Neutrophil (primary cell): Measurements from ENCODE around the gene ADA.

ENCODE experiments used
- H3K27ac ChIP-seq: fragments of 200-600 bp; sonication (generic); 2 replicates; pipeline ENCODE4 v1.5.1; 2016; ENCODE audit warnings: mild to moderate bottlenecking, moderate library complexity
- H3K27me3 ChIP-seq: fragments of 200-600 bp; sonication (generic); 2 replicates; pipeline ENCODE4 v1.6.0; 2016; ENCODE audit warnings: mild to moderate bottlenecking
- H3K36me3 ChIP-seq: fragments of 200-600 bp; sonication (generic); 2 replicates; pipeline ENCODE4 v1.5.1; 2017
- H3K4me1 ChIP-seq, 2 experiments: fragments of 200-600 bp in 1 of 2; sonication (generic) in 1 of 2; 1 replicate in 1 of 2; 2 replicates in 1 of 2; pipeline versions ENCODE4 v1.5.1 to v1.6.1; 2013 to 2016; ENCODE audit warnings: low read depth in 1 of 2, low read length in 1 of 2, mild to moderate bottlenecking in 1 of 2, moderate library complexity in 1 of 2; ENCODE audit not compliant: control insufficient read depth in 1 of 2, insufficient read depth in 1 of 2
- H3K4me3 ChIP-seq, 2 experiments: fragments of 200-600 bp in 1 of 2; sonication (generic) in 1 of 2; 1 replicate in 1 of 2; 2 replicates in 1 of 2; pipeline ENCODE4 v1.5.1; 2013 to 2016; ENCODE audit warnings: low read depth in 1 of 2, low read length in 1 of 2, mild to moderate bottlenecking in 1 of 2, moderate library complexity in 1 of 2
- H3K9me3 ChIP-seq: fragments of 200-600 bp; sonication (generic); 2 replicates; pipeline ENCODE4 v1.5.1; 2016
- CTCF ChIP-seq: fragments of 200-600 bp; sonication (generic); IDR thresholded peaks from 2 replicates; pipeline ENCODE4 v1.5.1; 2016; ENCODE audit warnings: antibody characterized with exemption

ADA gene

GRCh38 chr20:44620030-44620429 is 31.5 kb downstream of the ADA start:
- Histone ChIP-seq H3K27ac (no peak overlapping the region), H3K4me3 (no peak overlapping the region), H3K9me3 (no peaks in the 10 kb centered on the region), H3K4me1 (no peaks in the 10 kb centered on the region), H3K27me3 (no peaks in the 10 kb centered on the region), H3K36me3 (no peaks in the 10 kb centered on the region)
- no peak for TF ChIP-seq CTCF

- Histone ChIP-seq H3K27me3 (no peaks in the 10 kb centered on the region), H3K4me1 (no peaks in the 10 kb centered on the region), H3K36me3 (no peaks in the 10 kb centered on the region), H3K4me3 (no peak overlapping the region), H3K27ac (no peak overlapping the region), H3K9me3 (no peaks in the 10 kb centered on the region)
- no peak for TF ChIP-seq CTCF
Observed at GRCh38 chr20:44619294-44619693, 32.2 kb downstream of the ADA start.

- no peaks in the 10 kb centered on the region for H3K4me1 ChIP-seq
- no peak overlapping the region for H3K27ac ChIP-seq
- H3K36me3 ChIP-seq, result no peaks in the 10 kb centered on the region
- no peaks in the 10 kb centered on the region for H3K9me3 ChIP-seq
- no peaks in the 10 kb centered on the region for H3K27me3 ChIP-seq
- H3K4me3 ChIP-seq, result no peak overlapping the region
- no peak for TF ChIP-seq CTCF
Observed at GRCh38 chr20:44618318-44618731, 33.2 kb downstream of the ADA start.

GRCh38 chr20:44616604-44616964 is 34.9 kb downstream of the ADA start:
- Histone ChIP-seq H3K4me1 (no peaks in the 10 kb centered on the region), H3K27me3 (no peaks in the 10 kb centered on the region), H3K27ac (no peak overlapping the region), H3K9me3 (no peaks in the 10 kb centered on the region), H3K4me3 (no peak overlapping the region), H3K36me3 (no peaks in the 10 kb centered on the region)
- no peak for TF ChIP-seq CTCF

GRCh38 chr20:44615876-44616603 is 35.5 kb downstream of the ADA start:
- H3K4me3 ChIP-seq, result no peak overlapping the region
- H3K27me3 ChIP-seq, result no peaks in the 10 kb centered on the region
- TF ChIP-seq CTCF, result no peak
- no peak overlapping the region for H3K27ac ChIP-seq
- H3K4me1 ChIP-seq, result no peaks in the 10 kb centered on the region
- H3K36me3 ChIP-seq, result no peaks in the 10 kb centered on the region
- no peaks in the 10 kb centered on the region for H3K9me3 ChIP-seq
